ENCODE data around the gene PDE7B. TPM values are rescaled to one million over a fixed set of nuclear protein-coding genes. Genes with fewer than 3 reads are reported as not detected.
A peak's percentile ranks its signal among the peaks of the same experiment; 100 is the strongest.

PDE7B gene
- total RNA-seq, 4 donors from 2014 or later, result 12.9 to 22.5 (median 16.4) TPM

- WGBS, 2 donors, result 61 to 76% methylated on average over 2 of the region's 2 CpGs
- H3K9me3 ChIP-seq, result peaks cover 0 to 5% (median 0%) of the 10 kb centered on the region in 4 donors
Observed at GRCh38 chr6:135962731-135963130, 111.2 kb downstream of the PDE7B start.

GRCh38 chr6:135970750-135971149 lies 119.2 kb downstream of the PDE7B start:
- no peak for TF ChIP-seq POLR2A (IDR thresholded peaks at IDR 0.05)
- TF ChIP-seq EP300 (IDR thresholded peaks at IDR 0.05), result no peak
- no peak for TF ChIP-seq CTCF (IDR thresholded peaks at IDR 0.05)
- H3K4me1 ChIP-seq, result no peaks in the 10 kb centered on the region
- 94 to 97% methylated on average over 7 of the region's 7 CpGs for WGBS, 2 donors

More at GRCh38 chr6:135962731-135963130, 111.2 kb downstream of the PDE7B start:
- peak in 1 of 2 donors; percentile 17 for DNase-seq (ENCODE audit: low spot score in 2 of 2)
- Histone ChIP-seq H3K27me3 (no peaks in the 10 kb centered on the region), H3K4me1 (peaks cover 0 to 10% (median 0%) of the 10 kb centered on the region in 4 donors), H3K4me3 (no peak overlapping the region), H3K36me3 (no peaks in the 10 kb centered on the region), H3K27ac (no peak overlapping the region)
- TF ChIP-seq EP300 (IDR thresholded peaks at IDR 0.05) (peak in 1 of 2 donors; percentile 35), CTCF (IDR thresholded peaks at IDR 0.05) (no peak)

GRCh38 chr6:135971351-135971750 lies 119.8 kb downstream of the PDE7B start:
- Histone ChIP-seq H3K4me1 (no peaks in the 10 kb centered on the region), H3K27me3 (no peaks in the 10 kb centered on the region), H3K9me3 (no peaks in the 10 kb centered on the region), H3K4me3 (no peak overlapping the region), H3K27ac (no peak overlapping the region), H3K36me3 (no peaks in the 10 kb centered on the region)
- TF ChIP-seq EP300 (IDR thresholded peaks at IDR 0.05) (no peak), POLR2A (IDR thresholded peaks at IDR 0.05) (no peak), CTCF (IDR thresholded peaks at IDR 0.05) (no peak)
- DNase-seq (ENCODE audit: low spot score in 2 of 2), result no peak
- WGBS, 2 donors, result 91 to 94% methylated on average over 3 of the region's 3 CpGs

More at GRCh38 chr6:135970750-135971149, 119.2 kb downstream of the PDE7B start:
- DNase-seq (ENCODE audit: low spot score in 2 of 2), result no peak
- H3K27ac ChIP-seq, result no peak overlapping the region
- no peaks in the 10 kb centered on the region for H3K27me3 ChIP-seq
- no peak overlapping the region for H3K4me3 ChIP-seq
- H3K36me3 ChIP-seq, result no peaks in the 10 kb centered on the region
- H3K9me3 ChIP-seq, result no peaks in the 10 kb centered on the region

GRCh38 chr6:135972150-135972549 lies 120.6 kb downstream of the PDE7B start:
- no peak overlapping the region for H3K4me3 ChIP-seq
- no peaks in the 10 kb centered on the region for H3K4me1 ChIP-seq
- H3K27ac ChIP-seq, result no peak overlapping the region
- TF ChIP-seq CTCF (IDR thresholded peaks at IDR 0.05), result no peak
- no peak for TF ChIP-seq EP300 (IDR thresholded peaks at IDR 0.05)
- TF ChIP-seq POLR2A (IDR thresholded peaks at IDR 0.05), result no peak
- no peaks in the 10 kb centered on the region for H3K9me3 ChIP-seq
- H3K27me3 ChIP-seq, result no peaks in the 10 kb centered on the region
- no peaks in the 10 kb centered on the region for H3K36me3 ChIP-seq
- no peak for DNase-seq (ENCODE audit: low spot score in 2 of 2)

- H3K27ac ChIP-seq, result no peak overlapping the region
- no peaks in the 10 kb centered on the region for H3K36me3 ChIP-seq
- DNase-seq (ENCODE audit: low spot score in 2 of 2), result no peak
- TF ChIP-seq CTCF (IDR thresholded peaks at IDR 0.05), result no peak
- no peak for TF ChIP-seq EP300 (IDR thresholded peaks at IDR 0.05)
- no peak for TF ChIP-seq POLR2A (IDR thresholded peaks at IDR 0.05)
- no peaks in the 10 kb centered on the region for H3K4me1 ChIP-seq
- H3K9me3 ChIP-seq, result no peaks in the 10 kb centered on the region
- H3K27me3 ChIP-seq, result no peaks in the 10 kb centered on the region
- H3K4me3 ChIP-seq, result no peak overlapping the region
- WGBS, 2 donors, result 70 to 71% methylated on average over 2 of the region's 2 CpGs
Observed at GRCh38 chr6:135972586-135972985, 121.1 kb downstream of the PDE7B start.

Data from tibial nerve (tissue), 4 donors.